HUES64 (cell line): ENCODE measurements around the gene PILRA.

Experiments used
- H3K27ac ChIP-seq: 2 replicates; pipeline ENCODE4 v1.7.0; 2013; ENCODE audit warnings: low read depth, low read length, inconsistent platforms
- H3K27me3 ChIP-seq: 2 replicates; pipeline ENCODE4 v1.6.1; 2013; ENCODE audit warnings: mild to moderate bottlenecking, low read length; ENCODE audit not compliant: insufficient read depth
- H3K36me3 ChIP-seq: 2 replicates; pipeline ENCODE4 v1.6.1; 2013; ENCODE audit warnings: mild to moderate bottlenecking, low read length; ENCODE audit not compliant: insufficient read depth
- H3K4me1 ChIP-seq: 2 replicates; pipeline ENCODE4 v1.6.1; 2013; ENCODE audit warnings: mild to moderate bottlenecking, low read length, moderate library complexity; ENCODE audit not compliant: insufficient read depth
- H3K4me3 ChIP-seq: 2 replicates; pipeline ENCODE4 v1.5.1; 2013; ENCODE audit warnings: mild to moderate bottlenecking, low read length, moderate library complexity
- H3K9ac ChIP-seq: 2 replicates; pipeline ENCODE4 v1.6.1; 2013; ENCODE audit warnings: mild to moderate bottlenecking, low read depth, low read length
- H3K9me3 ChIP-seq: 2 replicates; pipeline ENCODE4 v1.6.1; 2013; ENCODE audit warnings: low read depth, low read length; ENCODE audit not compliant: insufficient read depth
- WGBS: fragments of 150-250, 120-280 bp; methylation state at CpG from one replicate; pipeline ENCODE4 v1.1.7; 2013; ENCODE audit warnings: missing lambda C conversion rate; 5-methylcytosine and 5-hydroxymethylcytosine counted together

PILRA gene

GRCh38 chr7:100398239-100398638 lies 25.0 kb downstream of the PILRA start:
- Histone ChIP-seq H3K9ac (no peak overlapping the region), H3K27me3 (no peaks in the 10 kb centered on the region), H3K4me3 (no peak overlapping the region), H3K27ac (no peak overlapping the region), H3K9me3 (no peaks in the 10 kb centered on the region), H3K4me1 (peaks cover 3% of the 10 kb centered on the region; the same call in 1 of the 2 replicates), H3K36me3 (no peaks in the 10 kb centered on the region)
- 68% methylated on average over 2 of the region's 2 CpGs for WGBS

- Histone ChIP-seq H3K9me3 (no peaks in the 10 kb centered on the region), H3K27ac (no peak overlapping the region), H3K36me3 (no peaks in the 10 kb centered on the region), H3K4me3 (no peak overlapping the region), H3K27me3 (no peaks in the 10 kb centered on the region), H3K4me1 (peaks cover 3% of the 10 kb centered on the region; the same call in 1 of the 2 replicates), H3K9ac (no peak overlapping the region)
- WGBS: 97% methylated on average over 3 of the region's 3 CpGs
Measured at GRCh38 chr7:100400041-100400440, 26.8 kb downstream of the PILRA start.

DNA sequence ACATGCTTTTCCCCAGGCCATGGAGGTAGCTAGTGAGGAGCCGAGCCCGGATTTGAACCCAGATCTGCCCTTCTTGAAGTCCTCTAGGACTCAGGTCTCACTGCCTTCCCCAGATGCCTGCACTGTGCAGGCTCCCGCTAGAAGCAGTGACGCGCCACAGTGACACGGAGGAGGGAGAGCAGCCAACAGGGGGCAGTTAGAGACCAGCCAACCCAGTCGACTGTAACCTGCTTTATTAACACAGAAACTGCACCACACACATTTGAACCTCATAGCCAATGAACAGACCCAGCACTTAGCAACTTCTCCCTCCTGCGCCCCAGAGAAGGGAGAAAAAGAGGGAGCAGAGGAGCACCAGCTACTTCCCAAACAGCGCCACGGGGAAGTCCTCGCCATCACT lies 27.4 kb downstream of the PILRA start:
- no peaks in the 10 kb centered on the region for H3K9me3 ChIP-seq
- peaks cover 3% of the 10 kb centered on the region; the same call in 1 of the 2 replicates for H3K4me1 ChIP-seq
- no peak overlapping the region for H3K9ac ChIP-seq
- no peak overlapping the region for H3K4me3 ChIP-seq
- H3K27me3 ChIP-seq: no peaks in the 10 kb centered on the region
- 63% methylated on average over 11 of the region's 11 CpGs for WGBS
- H3K27ac ChIP-seq: no peak overlapping the region
- no peaks in the 10 kb centered on the region for H3K36me3 ChIP-seq

GRCh38 chr7:100401811-100402210 lies 28.5 kb downstream of the PILRA start:
- H3K36me3 ChIP-seq: no peaks in the 10 kb centered on the region
- WGBS: 86% methylated on average over 5 of the region's 5 CpGs
- peaks cover 3% of the 10 kb centered on the region; the same call in 1 of the 2 replicates for H3K4me1 ChIP-seq
- H3K4me3 ChIP-seq: no peak overlapping the region
- no peak overlapping the region for H3K9ac ChIP-seq
- no peak overlapping the region for H3K27ac ChIP-seq
- no peaks in the 10 kb centered on the region for H3K27me3 ChIP-seq
- H3K9me3 ChIP-seq: no peaks in the 10 kb centered on the region

- H3K36me3 ChIP-seq: no peaks in the 10 kb centered on the region
- H3K4me1 ChIP-seq: peaks cover 3% of the 10 kb centered on the region; the same call in 1 of the 2 replicates
- H3K27me3 ChIP-seq: no peaks in the 10 kb centered on the region
- no peak overlapping the region for H3K9ac ChIP-seq
- no peaks in the 10 kb centered on the region for H3K9me3 ChIP-seq
- H3K4me3 ChIP-seq: no peak overlapping the region
- no peak overlapping the region for H3K27ac ChIP-seq
- 93% methylated on average over 2 of the region's 2 CpGs for WGBS
Measured at GRCh38 chr7:100402241-100402640, 29.0 kb downstream of the PILRA start.

DNA sequence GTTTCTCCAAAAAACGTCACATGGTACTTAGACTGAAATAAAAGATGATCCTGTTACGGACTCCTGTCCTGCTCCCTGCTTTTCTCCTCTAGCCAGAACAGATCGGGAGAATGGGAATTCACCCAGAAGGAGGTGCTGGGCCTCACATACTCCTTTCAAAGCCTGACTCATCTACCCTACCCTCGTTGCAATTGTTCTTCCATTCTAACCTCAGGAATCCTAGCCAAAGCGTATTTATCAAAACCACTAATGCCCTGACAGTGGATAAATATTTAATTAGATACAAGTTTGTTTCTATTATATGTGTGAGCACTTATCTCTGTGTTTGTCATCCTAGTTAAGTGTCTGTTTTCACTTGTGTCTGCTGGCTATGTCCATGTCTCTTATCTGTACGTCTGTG lies 33.5 kb downstream of the PILRA start:
- 72% methylated on average over 6 of the region's 6 CpGs for WGBS
- Histone ChIP-seq H3K9me3 (no peaks in the 10 kb centered on the region), H3K36me3 (no peaks in the 10 kb centered on the region), H3K27me3 (peaks cover 6% of the 10 kb centered on the region; the same call in 1 of the 2 replicates), H3K27ac (no peak overlapping the region), H3K9ac (no peak overlapping the region), H3K4me3 (no peak overlapping the region), H3K4me1 (no peaks in the 10 kb centered on the region)

DNA sequence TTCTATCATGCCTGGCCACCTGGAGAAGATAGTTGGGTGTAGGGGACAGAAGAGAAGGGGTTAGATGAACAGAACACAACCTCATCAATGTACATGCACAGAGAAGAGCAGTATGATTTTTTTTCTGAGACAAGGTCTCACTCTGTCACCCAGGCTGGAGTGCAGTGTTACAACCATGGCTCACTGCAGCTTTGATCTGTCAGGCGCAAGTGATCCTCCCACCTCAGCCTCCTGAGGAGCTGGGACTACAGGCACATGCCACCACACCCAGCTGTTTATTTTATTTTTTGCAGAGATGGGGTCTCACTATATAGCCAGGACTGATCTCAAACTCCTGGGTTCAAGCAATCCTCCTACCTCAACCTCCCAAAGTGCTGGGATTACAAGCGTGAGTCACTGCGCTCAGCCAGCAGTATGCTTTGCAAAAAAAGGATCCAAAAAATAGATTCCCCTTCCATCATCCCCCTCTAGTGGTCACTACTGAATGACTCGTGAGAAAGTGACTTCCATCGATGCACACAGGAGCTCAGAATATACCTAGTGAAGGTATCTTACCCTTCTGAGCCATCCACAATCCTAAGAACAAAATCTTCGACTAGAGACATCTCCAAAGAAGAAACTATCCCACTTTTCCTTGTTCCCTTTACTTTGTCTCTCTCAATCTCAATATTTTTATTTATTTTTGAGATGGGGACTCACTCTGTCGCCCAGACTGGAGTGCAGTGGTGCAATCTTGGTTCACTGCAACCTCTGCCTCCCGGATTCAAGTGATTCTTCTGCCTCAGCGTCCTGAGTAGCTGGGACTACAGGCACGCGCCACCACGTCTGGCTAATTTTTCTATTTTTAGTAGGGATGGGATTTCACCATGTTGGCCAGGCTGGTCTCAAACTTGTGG lies 34.2 kb downstream of the PILRA start:
- no peaks in the 10 kb centered on the region for H3K9me3 ChIP-seq
- no peak overlapping the region for H3K4me3 ChIP-seq
- H3K36me3 ChIP-seq: no peaks in the 10 kb centered on the region
- no peaks in the 10 kb centered on the region for H3K4me1 ChIP-seq
- WGBS: 52% methylated on average over 12 of the region's 12 CpGs
- no peak overlapping the region for H3K27ac ChIP-seq
- H3K27me3 ChIP-seq: peaks cover 6% of the 10 kb centered on the region; the same call in 1 of the 2 replicates
- H3K9ac ChIP-seq: no peak overlapping the region

DNA sequence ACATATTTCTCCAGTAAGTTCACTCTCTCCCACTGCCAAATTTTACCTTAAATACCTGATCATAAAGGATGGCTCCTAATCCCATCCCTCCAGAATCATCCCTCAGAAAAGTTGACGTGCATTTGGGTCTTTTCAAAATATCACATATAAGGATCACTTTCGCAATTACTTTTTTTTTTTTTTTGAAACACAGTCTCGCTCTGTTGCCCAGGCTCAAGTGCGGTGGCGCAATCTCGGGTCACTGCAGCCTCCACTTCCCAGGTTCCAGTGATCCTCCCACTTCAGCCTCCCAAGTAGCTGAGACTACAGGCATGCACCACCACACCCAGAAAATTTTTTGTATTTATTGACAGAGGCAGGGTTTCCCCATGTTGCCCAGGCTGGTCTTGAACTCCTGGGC lies 37.8 kb downstream of the PILRA start:
- Histone ChIP-seq H3K9ac (no peak overlapping the region), H3K9me3 (no peaks in the 10 kb centered on the region), H3K4me1 (no peaks in the 10 kb centered on the region), H3K27me3 (peaks cover 6% of the 10 kb centered on the region; the same call in 1 of the 2 replicates), H3K27ac (no peak overlapping the region), H3K4me3 (no peak overlapping the region), H3K36me3 (no peaks in the 10 kb centered on the region)
- 83% methylated on average over 6 of the region's 6 CpGs for WGBS

- Histone ChIP-seq H3K9ac (no peak overlapping the region), H3K4me3 (no peak overlapping the region), H3K27me3 (peaks cover 6% of the 10 kb centered on the region; the same call in 1 of the 2 replicates), H3K36me3 (no peaks in the 10 kb centered on the region), H3K4me1 (no peaks in the 10 kb centered on the region), H3K9me3 (no peaks in the 10 kb centered on the region), H3K27ac (no peak overlapping the region)
Measured at GRCh38 chr7:100413346-100413745, 40.1 kb downstream of the PILRA start.

- no peak overlapping the region for H3K9ac ChIP-seq
- no peaks in the 10 kb centered on the region for H3K36me3 ChIP-seq
- H3K4me1 ChIP-seq: no peaks in the 10 kb centered on the region
- peaks cover 6% of the 10 kb centered on the region; the same call in 1 of the 2 replicates for H3K27me3 ChIP-seq
- H3K9me3 ChIP-seq: no peaks in the 10 kb centered on the region
- WGBS: 95% methylated on average over 1 of the region's 1 CpG
- no peak overlapping the region for H3K4me3 ChIP-seq
- H3K27ac ChIP-seq: no peak overlapping the region
Measured at GRCh38 chr7:100413889-100414288, 40.6 kb downstream of the PILRA start.

GRCh38 chr7:100415448-100415847 lies 42.2 kb downstream of the PILRA start:
- WGBS: 93% methylated on average over 5 of the region's 5 CpGs
- H3K4me1 ChIP-seq: no peaks in the 10 kb centered on the region
- no peak overlapping the region for H3K4me3 ChIP-seq
- no peaks in the 10 kb centered on the region for H3K9me3 ChIP-seq
- H3K9ac ChIP-seq: no peak overlapping the region
- no peaks in the 10 kb centered on the region for H3K36me3 ChIP-seq
- peaks cover 4% of the 10 kb centered on the region; the same call in 1 of the 2 replicates for H3K27me3 ChIP-seq
- no peak overlapping the region for H3K27ac ChIP-seq
